Mesenteric fat pad (tissue), 1 donor: ENCODE results near the gene TIMM44. TPM values are rescaled to one million over a fixed set of nuclear protein-coding genes. Genes with fewer than 3 reads are reported as not detected.

Experiments used
- DNase-seq: peaks from one replicate; pipeline ENCODE4 v3.0.0-alpha.2; 2020; ENCODE audit warnings: low spot score
- total RNA-seq: library from RNA; stranded (reverse); fragmentation: NEBNext Ultra II Directional; extraction: Animal tissue kit (Norgen Biotek cat#: 25700); gene quantifications from one replicate; pipeline ENCODE4 v1.2.1, GENCODE V29; 2021
- donor health status: DM: yes; HTN: yes; CAD: no.

The TIMM44 gene
- total RNA-seq, 1 donor from 2014 or later, result 48.9 TPM

DNA sequence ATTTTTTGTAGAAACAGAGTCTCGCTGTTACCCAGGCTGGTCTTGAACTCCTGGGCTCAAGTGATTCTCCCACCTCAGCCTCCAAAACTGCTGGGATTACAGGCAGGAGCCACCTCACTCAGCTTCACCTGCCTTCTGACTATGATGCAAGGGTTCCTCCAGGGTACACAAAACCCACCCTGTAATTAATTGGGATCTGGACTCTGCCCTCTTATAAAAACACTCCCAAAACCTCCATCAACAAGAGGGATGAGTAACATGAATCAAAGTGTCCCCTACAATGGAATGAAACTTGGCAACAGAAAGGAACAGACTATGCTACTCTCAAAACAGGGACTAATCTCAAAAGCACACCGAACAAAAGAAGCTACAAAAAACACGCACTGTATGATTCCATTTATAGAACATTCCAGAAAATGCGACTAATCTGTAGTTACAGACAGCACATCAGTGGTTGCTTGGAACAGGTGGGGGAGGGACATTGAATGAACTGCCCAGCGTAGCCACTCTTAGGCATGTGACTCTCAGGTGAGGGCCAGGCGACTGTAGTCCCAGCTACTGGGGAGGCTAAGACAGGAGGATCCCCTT, 66.1 kb downstream of the TIMM44 start:
- DNase-seq, result no peak

Other genes with a start within 250 kb of the TIMM44 start
- gene FCER2, start 241.5 kb downstream of the TIMM44 start, total RNA-seq, result 0.67 TPM
- 10.1 TPM for gene CLEC4G, start 211.6 kb downstream of the TIMM44 start, total RNA-seq
- gene CD209, start 196.1 kb downstream of the TIMM44 start, total RNA-seq, result 63.5 TPM
- gene CLEC4M, start 180.4 kb downstream of the TIMM44 start, total RNA-seq, result not detected
- gene EVI5L, start 113.4 kb downstream of the TIMM44 start, total RNA-seq, result 15.4 TPM
- gene PRR36, start 69.3 kb downstream of the TIMM44 start, total RNA-seq, result not detected
- 1.8 TPM for gene LRRC8E, start 55.2 kb downstream of the TIMM44 start, total RNA-seq
- gene MAP2K7, start 39.8 kb downstream of the TIMM44 start, total RNA-seq, result 26.7 TPM
- not detected for gene TGFBR3L, start 28.8 kb downstream of the TIMM44 start, total RNA-seq
- 17.8 TPM for gene SNAPC2, start 23.3 kb downstream of the TIMM44 start, total RNA-seq
- gene CTXN1, start 17.5 kb downstream of the TIMM44 start, total RNA-seq, result 0.96 TPM
- 60.2 TPM for gene ELAVL1, start 62.0 kb upstream of the TIMM44 start, total RNA-seq
- not detected for gene CCL25, start 109.1 kb upstream of the TIMM44 start, total RNA-seq
- not detected for gene FBN3, start 205.9 kb upstream of the TIMM44 start, total RNA-seq